Loucy (cell line): ENCODE results near the gene PIKFYVE.
"Not testable (repeated sequence)": the region's sequence is repeated elsewhere in the genome, so short reads cannot be mapped to it uniquely, and the experiment has no call there.

Experiments used
- H2AFZ ChIP-seq: fragments of 200-600 bp; sonication (generic); 2 replicates; pipeline ENCODE4 v1.6.0; 2016; ENCODE audit warnings: antibody characterized with exemption, mild to moderate bottlenecking, low read length, moderate library complexity
- H3F3A ChIP-seq: fragments of 200-600 bp; 2 replicates; pipeline ENCODE4 v1.6.0; 2016; ENCODE audit warnings: antibody characterized with exemption, low read depth, mild to moderate bottlenecking
- H3K27me3 ChIP-seq: fragments of 200-600 bp; sonication (generic); 2 replicates; pipeline ENCODE4 v1.6.1; 2014; ENCODE audit warnings: low read length, mild to moderate bottlenecking; ENCODE audit not compliant: insufficient read depth, poor library complexity, severe bottlenecking
- H3K36me3 ChIP-seq: fragments of 200-600 bp; sonication (generic); 2 replicates; pipeline ENCODE4 v1.6.1; 2016; ENCODE audit warnings: low read length; ENCODE audit not compliant: insufficient read depth
- H3K4me1 ChIP-seq: fragments of 200-600 bp; sonication (generic); 2 replicates; pipeline ENCODE4 v1.5.1; 2014; ENCODE audit warnings: low read length, mild to moderate bottlenecking; ENCODE audit not compliant: insufficient read depth, poor library complexity, severe bottlenecking
- H3K4me2 ChIP-seq: fragments of 200-600 bp; sonication (generic); 2 replicates; pipeline ENCODE4 v1.6.0; 2014; ENCODE audit warnings: antibody characterized with exemption, low read length, low read depth, mild to moderate bottlenecking; ENCODE audit not compliant: poor library complexity, severe bottlenecking
- H3K4me3 ChIP-seq: fragments of 200-600 bp; sonication (generic); 2 replicates; pipeline ENCODE4 v1.5.1; 2014; ENCODE audit warnings: low read length, mild to moderate bottlenecking, mixed read lengths; ENCODE audit not compliant: poor library complexity, severe bottlenecking
- H3K79me2 ChIP-seq: fragments of 200-600 bp; sonication (generic); 2 replicates; pipeline ENCODE4 v1.6.1; 2014; ENCODE audit warnings: low read length; ENCODE audit not compliant: insufficient read depth
- H3K9ac ChIP-seq: fragments of 200-600 bp; sonication (generic); 2 replicates; pipeline ENCODE4 v1.6.0; 2014; ENCODE audit warnings: mild to moderate bottlenecking, low read depth, low read length, moderate library complexity; ENCODE audit not compliant: poor library complexity, severe bottlenecking
- H3K9me2 ChIP-seq: fragments of 200-600 bp; sonication (generic); replicated peaks from 2 replicates; pipeline ENCODE4 v1.6.1; 2016; ENCODE audit warnings: low read depth, low read length, mixed read lengths
- H3K9me3 ChIP-seq: fragments of 200-600 bp; sonication (generic); 2 replicates; pipeline ENCODE4 v1.6.1; 2014; ENCODE audit warnings: mild to moderate bottlenecking, antibody characterized with exemption, low read length, low read depth; ENCODE audit not compliant: insufficient read depth
- H4K20me1 ChIP-seq: fragments of 200-600 bp; sonication (generic); 2 replicates; pipeline ENCODE4 v1.6.0; 2014; ENCODE audit warnings: antibody characterized with exemption, low read length, mild to moderate bottlenecking; ENCODE audit not compliant: insufficient read depth, poor library complexity, severe bottlenecking
- EZH2phosphoT487 ChIP-seq: fragments of 200-600 bp; IDR thresholded peaks from 2 replicates; pipeline ENCODE4 v1.6.1; 2018; ENCODE audit warnings: antibody characterized with exemption, mild to moderate bottlenecking, moderate library complexity, borderline replicate concordance
- TF ChIP-seq, protein P1 (sequence below): fragments of 200-600 bp; sonication (generic); conservative IDR thresholded peaks from 2 replicates; pipeline ENCODE4 v1.5.1; 2014; ENCODE audit warnings: mild to moderate bottlenecking, antibody characterized with exemption, low read length

PIKFYVE gene

DNA sequence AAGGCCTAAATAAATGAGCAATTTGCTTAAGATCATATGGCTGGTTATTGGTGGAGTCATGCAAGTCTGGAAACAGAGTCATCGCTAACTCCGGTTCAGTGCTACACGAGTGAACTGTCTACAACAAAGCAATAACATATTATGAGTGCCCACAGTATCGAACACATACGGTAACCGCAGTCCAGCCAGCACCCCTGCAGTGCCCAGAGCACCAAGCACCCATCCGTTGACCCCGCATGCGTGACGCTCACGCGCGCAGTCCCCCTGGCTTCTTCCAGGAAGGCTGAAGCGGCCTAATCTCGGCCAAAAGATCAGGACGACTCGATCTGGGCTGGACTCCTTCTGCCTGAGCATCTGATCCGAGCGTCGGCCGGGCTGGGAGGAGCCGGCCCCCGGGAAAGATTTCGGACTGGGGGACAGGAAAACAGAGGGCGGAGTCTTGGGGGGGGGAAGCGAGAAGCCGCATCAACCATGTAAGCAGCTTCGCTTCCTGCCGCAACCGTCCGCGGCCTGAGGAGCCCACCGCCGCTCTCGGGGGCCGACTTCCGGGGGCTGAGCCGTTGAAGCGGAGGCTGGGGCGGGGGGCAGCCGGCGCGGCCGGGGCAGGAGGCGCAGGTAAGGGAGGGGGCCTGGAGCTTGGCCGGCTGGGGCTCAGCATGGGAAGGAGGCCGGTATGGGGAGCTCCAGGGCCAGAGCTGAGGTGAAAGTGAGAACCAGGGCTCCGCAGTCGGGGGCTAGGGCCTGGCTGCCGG lies at the start of gene PIKFYVE:
PIKFYVE (plus strand) TSS at position 455 of the 752 bp plus-strand sequence. CDS start 5,265 bp downstream, outside the sequence.
- Histone ChIP-seq H3F3A (peaks cover 10% of the 10 kb centered on the region; the same call in 1 of the 2 replicates), H3K4me3 (peak within 1 kb of the TSS; percentile 80), H3K27me3 (no peaks in the 10 kb centered on the region), H3K4me1 (peaks cover 36% of the 10 kb centered on the region), H2AFZ (peak within 1 kb of the TSS; percentile 39; the same call in 1 of the 2 replicates), H3K79me2 (peaks cover 46% of the 10 kb centered on the region), H3K9me3 (peaks cover 3% of the 10 kb centered on the region; the same call in 1 of the 2 replicates), H3K9me2 (no peaks in the 10 kb centered on the region), H3K4me2 (peak within 1 kb of the TSS; percentile 99), H4K20me1 (peaks cover 25% of the 10 kb centered on the region), H3K36me3 (no peaks in the 10 kb centered on the region), H3K9ac (peak within 1 kb of the TSS; percentile 99)
- TF ChIP-seq, protein P1, sequence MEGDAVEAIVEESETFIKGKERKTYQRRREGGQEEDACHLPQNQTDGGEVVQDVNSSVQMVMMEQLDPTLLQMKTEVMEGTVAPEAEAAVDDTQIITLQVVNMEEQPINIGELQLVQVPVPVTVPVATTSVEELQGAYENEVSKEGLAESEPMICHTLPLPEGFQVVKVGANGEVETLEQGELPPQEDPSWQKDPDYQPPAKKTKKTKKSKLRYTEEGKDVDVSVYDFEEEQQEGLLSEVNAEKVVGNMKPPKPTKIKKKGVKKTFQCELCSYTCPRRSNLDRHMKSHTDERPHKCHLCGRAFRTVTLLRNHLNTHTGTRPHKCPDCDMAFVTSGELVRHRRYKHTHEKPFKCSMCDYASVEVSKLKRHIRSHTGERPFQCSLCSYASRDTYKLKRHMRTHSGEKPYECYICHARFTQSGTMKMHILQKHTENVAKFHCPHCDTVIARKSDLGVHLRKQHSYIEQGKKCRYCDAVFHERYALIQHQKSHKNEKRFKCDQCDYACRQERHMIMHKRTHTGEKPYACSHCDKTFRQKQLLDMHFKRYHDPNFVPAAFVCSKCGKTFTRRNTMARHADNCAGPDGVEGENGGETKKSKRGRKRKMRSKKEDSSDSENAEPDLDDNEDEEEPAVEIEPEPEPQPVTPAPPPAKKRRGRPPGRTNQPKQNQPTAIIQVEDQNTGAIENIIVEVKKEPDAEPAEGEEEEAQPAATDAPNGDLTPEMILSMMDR: no peak
- peak; percentile 50; the same call in 1 of the 2 replicates for TF ChIP-seq EZH2phosphoT487

GRCh38 chr2:208221873-208222272 lies 44.2 kb upstream of the PIKFYVE start:
- not testable (repeated sequence) for H3K36me3 ChIP-seq, H3K4me3 ChIP-seq, H3K9me3 ChIP-seq, H3K9me2 ChIP-seq, H3F3A ChIP-seq, H2AFZ ChIP-seq, H3K4me1 ChIP-seq, H3K27me3 ChIP-seq, H3K79me2 ChIP-seq, H3K9ac ChIP-seq, H4K20me1 ChIP-seq, H3K4me2 ChIP-seq

DNA sequence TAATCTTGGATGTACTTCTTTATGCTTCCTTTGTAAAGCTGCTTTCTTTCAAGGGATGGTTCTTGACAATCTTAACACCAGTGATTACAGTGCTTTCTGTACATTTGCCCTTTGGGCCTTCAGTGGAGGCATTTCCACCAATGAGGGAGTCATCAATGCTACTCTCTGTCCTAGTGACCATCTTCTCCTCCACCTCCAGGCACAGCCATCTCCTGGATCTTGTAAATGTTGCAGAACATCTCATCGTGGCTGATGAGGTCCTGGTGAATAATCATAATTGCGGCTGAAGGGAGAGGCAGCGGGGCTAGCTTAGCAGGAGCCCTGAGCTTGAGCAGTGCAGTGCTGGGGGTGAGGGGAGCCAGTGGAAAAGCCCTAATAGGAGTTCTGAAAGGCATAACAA lies 43.7 kb upstream of the PIKFYVE start:
- Histone ChIP-seq H2AFZ (no peak overlapping the region), H3K36me3 (no peaks in the 10 kb centered on the region), H3K9ac (no peak overlapping the region), H3F3A (no peaks in the 10 kb centered on the region), H3K4me1 (no peaks in the 10 kb centered on the region), H3K9me3 (no peaks in the 10 kb centered on the region), H3K4me2 (no peak overlapping the region), H3K79me2 (no peaks in the 10 kb centered on the region), H3K9me2 (no peaks in the 10 kb centered on the region), H3K4me3 (no peak overlapping the region), H3K27me3 (no peaks in the 10 kb centered on the region), H4K20me1 (no peaks in the 10 kb centered on the region)
- no peak for TF ChIP-seq EZH2phosphoT487
- TF ChIP-seq, protein P1: no peak

DNA sequence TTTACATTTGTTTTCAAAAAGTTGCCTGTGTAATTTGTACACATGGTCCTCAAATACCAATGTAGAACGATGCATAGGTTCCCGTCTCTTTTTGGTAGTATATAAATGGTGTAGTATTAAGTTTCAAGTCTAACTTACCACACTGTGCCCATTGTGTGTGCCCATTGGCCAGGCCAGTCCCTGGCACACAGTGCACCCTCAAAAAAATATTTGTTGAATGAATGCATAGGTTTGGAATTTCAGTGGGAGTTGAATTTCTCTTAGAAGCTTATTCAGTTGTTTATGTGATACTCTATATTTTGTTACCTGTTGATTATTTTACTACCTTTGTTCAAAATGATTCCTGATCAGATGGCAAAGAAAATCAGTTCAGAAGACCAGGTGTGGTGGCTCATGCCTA lies 41.3 kb upstream of the PIKFYVE start:
- no peaks in the 10 kb centered on the region for H3K9me2 ChIP-seq
- no peak for TF ChIP-seq EZH2phosphoT487
- TF ChIP-seq, protein P1: no peak
- H3K79me2 ChIP-seq: no peaks in the 10 kb centered on the region
- no peak overlapping the region for H3K4me3 ChIP-seq
- H4K20me1 ChIP-seq: no peaks in the 10 kb centered on the region
- no peaks in the 10 kb centered on the region for H3K27me3 ChIP-seq
- H3K4me1 ChIP-seq: no peaks in the 10 kb centered on the region
- H3K9me3 ChIP-seq: no peaks in the 10 kb centered on the region
- no peak overlapping the region for H2AFZ ChIP-seq
- no peak overlapping the region for H3K9ac ChIP-seq
- H3K4me2 ChIP-seq: no peak overlapping the region
- no peaks in the 10 kb centered on the region for H3F3A ChIP-seq
- no peaks in the 10 kb centered on the region for H3K36me3 ChIP-seq
